DMS 273 (cell line): ENCODE data around the gene SP140.

Experiments used
- DNase-seq: peaks from one replicate; lab custom pipeline; 2025; ENCODE audit not compliant: unreplicated experiment; lab: John Stamatoyannopoulos, UW

The SP140 gene

GRCh38 chr2:230362030-230362691, 136.6 kb downstream of the SP140 start:
- DNase-seq, result no peak
